Right lobe of liver (tissue), 6 donors: ENCODE data around the gene LMO7. TPM values are rescaled to one million over a fixed set of nuclear protein-coding genes. Genes with fewer than 3 reads are reported as not detected.

ENCODE experiments used
- ATAC-seq, 4 donors: fragments of 200-7000 bp; cut with Tn5 transposase; one replicate each; pipeline ENCODE4 v1.9.1; 2020; ENCODE audit warnings: mild to moderate bottlenecking in 4 of 4, moderate library complexity in 4 of 4
- DNase-seq, 3 donors: peaks; one replicate each; pipeline ENCODE4 v3.0.0-alpha.2; 2020
- H3K27ac ChIP-seq, 3 donors: fragments of 200-600 bp; one replicate each; pipeline ENCODE4 v1.8.0; 2022
- H3K27me3 ChIP-seq, 2 donors: fragments of 200-600 bp; one replicate each; pipeline ENCODE4 v1.8.0; 2022
- H3K36me3 ChIP-seq, 4 donors: fragments of 200-600 bp; sonication (generic) in 1 of 4; one replicate each; pipeline versions ENCODE4 v1.5.1 to v1.8.0; 2017 to 2022; ENCODE audit warnings: control low read depth in 1 of 4
- H3K4me1 ChIP-seq, 4 donors: fragments of 200-600 bp; sonication (generic) in 1 of 4; one replicate each; pipeline versions ENCODE4 v1.5.1 to v1.8.0; 2017 to 2022; ENCODE audit warnings: control low read depth in 1 of 4
- H3K4me3 ChIP-seq, 3 donors: fragments of 200-600 bp; one replicate each; pipeline ENCODE4 v1.8.0; 2022
- H3K9me3 ChIP-seq, 4 donors: fragments of 200-600 bp; sonication (generic) in 1 of 4; one replicate each; pipeline versions ENCODE4 v1.5.1 to v1.8.0; 2017 to 2022; ENCODE audit warnings: control low read depth in 1 of 4
- CTCF ChIP-seq, 4 donors: fragments of 200-600 bp in 3 of 4; fragments of 450-650 bp in 1 of 4; IDR thresholded peaks; one replicate each; pipeline versions ENCODE4 v1.5.1 to v1.8.0; 2016 to 2022; ENCODE audit warnings: antibody characterized with exemption in 4 of 4, mild to moderate bottlenecking in 2 of 4
- POLR2A ChIP-seq: fragments of 450-650 bp; IDR thresholded peaks from one replicate; pipeline ENCODE4 v1.6.1; 2017; ENCODE audit warnings: antibody characterized with exemption, mild to moderate bottlenecking
- WGBS: methylation state at CpG from one replicate; pipeline ENCODE4 v1.1.6; 2018; ENCODE audit warnings: low coverage, low lambda C conversion rate; ENCODE audit not compliant: insufficient coverage; ENCODE audit errors: missing lambda C conversion rate; 5-methylcytosine and 5-hydroxymethylcytosine counted together
- intact Hi-C, 2 donors: fragments of 100-400 bp; cut with DNase I; formaldehyde crosslinking; loops; one replicate each; pipeline versions ENCODE4 v1.11.2 to v1.14.1; 2022
- total RNA-seq, 6 experiments: library from RNA; depleted of rRNA in 2 of 6; stranded (reverse); fragments of >200 nt in 2 of 6; fragmentation: NEBNext Ultra II Directional in 3 of 6; extraction: Animal tissue kit (Norgen Biotek cat#: 25700) in 3 of 6; gene quantifications; one replicate each; pipeline versions ENCODE4 v1.1.0 to v1.2.4, GENCODE V29; 2016 to 2023
- donor health status: DM: no; HTN: yes; CAD: no.
- donor health status: DM: no; HTN: no; CAD: no.
- donor health status: DM: no; HTN: no; CAD: no.
- donor health status: DM: no; HTN: yes; CAD: no.
- donor health status: DM: no; HTN: yes; CAD: no.

The LMO7 gene
- total RNA-seq, 6 experiments from 2014 or later, result 42.3 to 60.2 (median 51.1) TPM

GRCh38 chr13:75795274-75795673, 159.1 kb downstream of the LMO7 start:
- intact Hi-C loops, result no loop called here
- ATAC-seq (no peak), DNase-seq (no peak)
- no peak overlapping the region for H3K27ac ChIP-seq
- H3K4me1 ChIP-seq, result peaks cover 0 to 44% (median 12%) of the 10 kb centered on the region in 4 donors
- no peaks in the 10 kb centered on the region for H3K9me3 ChIP-seq
- H3K4me3 ChIP-seq, result no peak overlapping the region
- TF ChIP-seq POLR2A, result no peak
- TF ChIP-seq CTCF (IDR thresholded peaks at IDR 0.05), result no peak
- WGBS, result 73% methylated on average over 2 of the region's 2 CpGs
- no peaks in the 10 kb centered on the region for H3K27me3 ChIP-seq
- H3K36me3 ChIP-seq, result peaks cover 0 to 2% (median 0%) of the 10 kb centered on the region in 4 donors

- no peak for TF ChIP-seq CTCF (IDR thresholded peaks at IDR 0.05)
- no peak for TF ChIP-seq POLR2A
- WGBS, result 93% methylated on average over 5 of the region's 5 CpGs
- DNase-seq (no peak), ATAC-seq (no peak)
- intact Hi-C loops, result no loop called here
- Histone ChIP-seq H3K27me3 (no peaks in the 10 kb centered on the region), H3K4me1 (peaks cover 0 to 35% (median 10%) of the 10 kb centered on the region in 4 donors), H3K27ac (no peak overlapping the region), H3K4me3 (no peak overlapping the region), H3K36me3 (peaks cover 0 to 11% (median 4%) of the 10 kb centered on the region in 4 donors), H3K9me3 (no peaks in the 10 kb centered on the region)
Measured at GRCh38 chr13:75796825-75797224, 160.7 kb downstream of the LMO7 start.

GRCh38 chr13:75797239-75797638, 161.1 kb downstream of the LMO7 start:
- WGBS, result 48% methylated on average over 2 of the region's 2 CpGs
- ATAC-seq (no peak), DNase-seq (no peak)

GRCh38 chr13:75797719-75798118, 161.6 kb downstream of the LMO7 start:
- DNase-seq (no peak), ATAC-seq (no peak)
- intact Hi-C loops, result no loop called here
- Histone ChIP-seq H3K27ac (peak overlapping the region; percentile 15 to 42 (median 19)), H3K4me3 (no peak overlapping the region), H3K27me3 (no peaks in the 10 kb centered on the region), H3K9me3 (no peaks in the 10 kb centered on the region), H3K4me1 (peaks cover 0 to 26% (median 10%) of the 10 kb centered on the region in 4 donors), H3K36me3 (peaks cover 0 to 19% (median 7%) of the 10 kb centered on the region in 4 donors)
- 93% methylated on average over 2 of the region's 2 CpGs for WGBS
- TF ChIP-seq POLR2A (no peak), CTCF (IDR thresholded peaks at IDR 0.05) (no peak)

More at GRCh38 chr13:75797239-75797638, 161.1 kb downstream of the LMO7 start:
- Histone ChIP-seq H3K27me3 (no peaks in the 10 kb centered on the region), H3K4me1 (peaks cover 0 to 30% (median 10%) of the 10 kb centered on the region in 4 donors), H3K4me3 (no peak overlapping the region), H3K36me3 (peaks cover 0 to 15% (median 6%) of the 10 kb centered on the region in 4 donors), H3K9me3 (no peaks in the 10 kb centered on the region), H3K27ac (no peak overlapping the region)
- TF ChIP-seq POLR2A (no peak), CTCF (IDR thresholded peaks at IDR 0.05) (no peak)
- intact Hi-C loops, result no loop called here
